ENCODE results near the gene PLAAT5. TPM values are rescaled to one million over a fixed set of nuclear protein-coding genes. Genes with fewer than 3 reads are reported as not detected.

Gene PLAAT5
- total RNA-seq, 1 donor from 2014 or later, result 3.6 TPM

DNA sequence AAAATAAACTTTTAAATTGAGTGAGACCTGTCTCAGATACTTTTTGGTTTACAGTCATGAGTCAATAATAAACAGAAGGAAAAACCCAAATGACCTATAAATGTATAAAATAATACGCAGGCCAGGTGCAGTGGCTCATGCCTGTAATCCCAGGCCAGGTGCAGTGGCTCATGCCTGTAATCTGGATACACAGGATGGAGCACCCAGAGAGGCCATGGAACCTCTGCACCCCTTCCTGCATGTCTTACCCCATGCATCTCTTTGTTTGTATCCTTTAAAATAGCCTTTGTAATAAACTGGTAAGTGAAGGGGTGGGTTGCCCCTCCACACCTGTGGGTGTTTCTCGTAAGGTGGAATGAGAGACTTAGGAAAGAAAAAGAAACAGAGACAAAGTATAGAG is 36.7 kb upstream of the PLAAT5 start:
- Histone ChIP-seq H3K27me3 (no peaks in the 10 kb centered on the region), H3K9me3 (no peaks in the 10 kb centered on the region), H3K4me3 (no peak overlapping the region), H3K27ac (peak overlapping the region; percentile 72), H3K4me1 (peaks cover 14% of the 10 kb centered on the region), H3K36me3 (no peaks in the 10 kb centered on the region)
- intact Hi-C loops (cut with DNase I), result no loop called here
- TF ChIP-seq, protein P1, sequence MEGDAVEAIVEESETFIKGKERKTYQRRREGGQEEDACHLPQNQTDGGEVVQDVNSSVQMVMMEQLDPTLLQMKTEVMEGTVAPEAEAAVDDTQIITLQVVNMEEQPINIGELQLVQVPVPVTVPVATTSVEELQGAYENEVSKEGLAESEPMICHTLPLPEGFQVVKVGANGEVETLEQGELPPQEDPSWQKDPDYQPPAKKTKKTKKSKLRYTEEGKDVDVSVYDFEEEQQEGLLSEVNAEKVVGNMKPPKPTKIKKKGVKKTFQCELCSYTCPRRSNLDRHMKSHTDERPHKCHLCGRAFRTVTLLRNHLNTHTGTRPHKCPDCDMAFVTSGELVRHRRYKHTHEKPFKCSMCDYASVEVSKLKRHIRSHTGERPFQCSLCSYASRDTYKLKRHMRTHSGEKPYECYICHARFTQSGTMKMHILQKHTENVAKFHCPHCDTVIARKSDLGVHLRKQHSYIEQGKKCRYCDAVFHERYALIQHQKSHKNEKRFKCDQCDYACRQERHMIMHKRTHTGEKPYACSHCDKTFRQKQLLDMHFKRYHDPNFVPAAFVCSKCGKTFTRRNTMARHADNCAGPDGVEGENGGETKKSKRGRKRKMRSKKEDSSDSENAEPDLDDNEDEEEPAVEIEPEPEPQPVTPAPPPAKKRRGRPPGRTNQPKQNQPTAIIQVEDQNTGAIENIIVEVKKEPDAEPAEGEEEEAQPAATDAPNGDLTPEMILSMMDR (IDR thresholded peaks at IDR 0.05), result no peak
- no peak for DNase-seq
- ATAC-seq, result no peak

DNA sequence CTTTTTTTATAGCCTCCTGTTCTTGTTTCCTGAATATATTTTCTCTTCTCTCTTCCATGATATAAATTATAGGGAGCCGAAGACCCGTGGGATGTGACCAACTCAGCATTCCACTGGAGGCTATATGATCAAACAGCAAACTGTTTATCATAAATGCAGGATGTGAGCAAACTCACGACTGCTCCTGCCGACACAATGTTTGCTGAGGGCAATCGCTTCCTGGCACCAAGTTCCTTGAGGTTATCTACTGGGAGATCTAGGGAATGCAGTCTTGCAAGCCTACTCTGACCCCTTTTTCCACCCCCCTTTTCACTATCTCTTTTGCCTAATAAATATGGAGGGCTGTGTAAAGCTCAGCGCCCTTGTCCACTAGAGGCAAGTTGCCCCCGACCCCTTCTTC is 32.2 kb upstream of the PLAAT5 start:
- Histone ChIP-seq H3K9me3 (no peaks in the 10 kb centered on the region), H3K4me1 (no peaks in the 10 kb centered on the region), H3K36me3 (no peaks in the 10 kb centered on the region), H3K27me3 (no peaks in the 10 kb centered on the region), H3K4me3 (no peak overlapping the region), H3K27ac (no peak overlapping the region)
- intact Hi-C loops (cut with DNase I), result no loop called here
- TF ChIP-seq, protein P1 (IDR thresholded peaks at IDR 0.05), result no peak
- DNase-seq (no peak), ATAC-seq (no peak)

DNA sequence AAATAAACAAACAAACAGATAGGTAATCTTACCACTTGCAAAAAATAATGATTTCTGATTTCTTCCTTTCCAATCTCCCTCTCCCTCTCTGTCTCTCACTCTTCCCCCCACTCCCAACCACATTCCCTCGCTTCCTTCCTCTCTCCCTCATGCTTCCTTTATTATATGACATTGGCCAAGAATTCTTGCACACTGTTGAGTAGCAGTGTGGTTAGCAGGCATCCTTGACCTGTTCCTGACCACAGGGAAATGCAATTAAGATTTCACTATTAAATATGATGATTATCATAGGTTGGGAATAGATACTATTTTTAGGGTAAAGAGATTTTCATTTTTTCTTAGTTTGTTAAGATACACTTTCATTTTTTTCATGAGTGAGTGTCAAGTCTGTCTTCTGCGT is 30.9 kb upstream of the PLAAT5 start:
- TF ChIP-seq, protein P1 (IDR thresholded peaks at IDR 0.05), result no peak
- Histone ChIP-seq H3K27ac (no peak overlapping the region), H3K4me3 (no peak overlapping the region), H3K36me3 (no peaks in the 10 kb centered on the region), H3K27me3 (no peaks in the 10 kb centered on the region), H3K9me3 (no peaks in the 10 kb centered on the region), H3K4me1 (no peaks in the 10 kb centered on the region)
- ATAC-seq (no peak), DNase-seq (no peak)
- intact Hi-C loops (cut with DNase I), result no loop called here

DNA sequence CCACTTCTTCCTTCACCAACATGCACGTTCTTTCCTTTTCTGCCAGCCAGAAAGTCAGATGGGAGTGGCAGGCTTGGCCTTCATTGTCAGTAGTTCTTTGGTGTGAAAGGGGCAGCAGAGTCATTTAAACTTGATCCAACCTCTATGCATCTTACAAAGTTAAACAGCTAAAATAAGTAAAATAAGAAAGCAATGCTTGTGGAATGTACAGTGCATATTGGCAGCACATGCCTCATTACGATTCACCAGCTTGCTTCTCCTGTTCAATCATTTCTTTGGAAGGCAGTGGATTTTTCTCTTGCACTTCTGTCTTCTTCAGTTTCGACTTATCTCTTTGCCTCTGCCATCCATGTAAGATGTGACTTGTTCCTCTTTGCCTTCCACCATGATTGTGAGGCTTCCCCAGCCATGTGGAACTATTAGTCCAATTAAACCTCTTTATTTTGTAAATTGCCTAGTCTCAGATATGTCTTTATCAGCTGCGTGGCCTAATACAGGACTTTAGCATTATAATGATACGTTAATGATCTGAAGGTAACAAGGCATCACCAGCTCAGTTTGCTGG is 29.7 kb upstream of the PLAAT5 start:
- H3K9me3 ChIP-seq, result no peaks in the 10 kb centered on the region
- ATAC-seq (no peak), DNase-seq (no peak)
- intact Hi-C loops (cut with DNase I), result no loop called here
- H3K4me1 ChIP-seq, result no peaks in the 10 kb centered on the region
- TF ChIP-seq, protein P1 (IDR thresholded peaks at IDR 0.05), result no peak
- H3K4me3 ChIP-seq, result no peak overlapping the region
- H3K27me3 ChIP-seq, result no peaks in the 10 kb centered on the region
- H3K27ac ChIP-seq, result no peak overlapping the region
- no peaks in the 10 kb centered on the region for H3K36me3 ChIP-seq

DNA sequence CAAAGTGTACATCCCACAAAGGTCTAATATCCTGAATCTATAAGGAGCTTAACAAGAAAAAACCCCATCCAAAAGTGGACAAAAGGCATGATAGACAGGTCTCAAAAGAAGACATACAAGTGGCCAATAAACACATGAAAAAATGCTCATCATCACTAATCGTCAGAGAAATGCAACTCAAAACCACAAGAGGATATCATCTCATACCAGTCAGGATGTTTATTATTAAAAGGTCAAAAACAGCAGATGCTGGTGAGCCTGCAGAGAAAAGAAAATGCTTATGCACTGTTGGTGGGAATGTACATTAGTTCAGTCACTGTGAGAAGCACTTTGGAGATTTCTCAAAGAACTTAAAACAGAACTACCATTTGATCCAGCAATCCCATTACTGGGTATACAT is 27.6 kb upstream of the PLAAT5 start:
- intact Hi-C loops (cut with DNase I), result no loop called here
- no peaks in the 10 kb centered on the region for H3K27me3 ChIP-seq
- H3K4me1 ChIP-seq, result no peaks in the 10 kb centered on the region
- H3K4me3 ChIP-seq, result no peak overlapping the region
- DNase-seq (no peak), ATAC-seq (no peak)
- H3K9me3 ChIP-seq, result no peaks in the 10 kb centered on the region
- no peaks in the 10 kb centered on the region for H3K36me3 ChIP-seq
- TF ChIP-seq, protein P1 (IDR thresholded peaks at IDR 0.05), result no peak
- no peak overlapping the region for H3K27ac ChIP-seq

DNA sequence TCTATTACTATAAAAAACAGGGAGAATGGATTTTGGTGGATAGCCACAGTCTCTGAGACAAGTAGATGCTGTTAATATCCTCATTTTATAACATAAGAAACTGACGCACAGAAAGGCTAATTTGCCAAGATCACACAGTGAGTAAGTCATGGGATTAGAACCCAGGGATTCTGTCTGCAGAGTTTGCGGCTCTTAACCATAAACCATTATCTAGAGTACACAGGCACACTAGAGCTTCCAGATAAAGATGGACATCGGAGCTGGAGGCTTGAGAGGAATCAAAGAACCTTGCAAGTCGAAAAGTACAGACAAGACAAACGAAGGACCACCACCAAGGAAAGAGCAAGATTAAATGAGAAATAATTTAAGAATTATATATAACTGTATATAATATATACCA is 26.2 kb upstream of the PLAAT5 start:
- DNase-seq (no peak), ATAC-seq (no peak)
- no peaks in the 10 kb centered on the region for H3K36me3 ChIP-seq
- no peaks in the 10 kb centered on the region for H3K27me3 ChIP-seq
- no peak overlapping the region for H3K27ac ChIP-seq
- TF ChIP-seq, protein P1 (IDR thresholded peaks at IDR 0.05), result no peak
- no peak overlapping the region for H3K4me3 ChIP-seq
- no peaks in the 10 kb centered on the region for H3K9me3 ChIP-seq
- no peaks in the 10 kb centered on the region for H3K4me1 ChIP-seq
- intact Hi-C loops (cut with DNase I), result no loop called here
